Measurements from ENCODE around the gene NETO1.

Gene NETO1

GRCh38 chr18:72721330-72721729 is 146.5 kb downstream of the NETO1 start:
- no peak for DNase-seq

- no peak for DNase-seq
Measured at GRCh38 chr18:72720116-72720515, 147.7 kb downstream of the NETO1 start.

- DNase-seq: no peak
Measured at GRCh38 chr18:72704202-72704601, 163.6 kb downstream of the NETO1 start.

- DNase-seq: no peak
Measured at GRCh38 chr18:72700961-72701710, 166.7 kb downstream of the NETO1 start.

- DNase-seq: no peak
Measured at GRCh38 chr18:72697706-72698105, 170.1 kb downstream of the NETO1 start.

- DNase-seq: no peak
Measured at GRCh38 chr18:72692595-72692994, 175.2 kb downstream of the NETO1 start.

Measured in stimulated activated CD4-positive, alpha-beta T cell treated with anti-CD3 and anti-CD28 coated beads, Interleukin-4, amount 100 ng/mL, for 1 hour (primary cell).